GM12878 (cell line): ENCODE measurements around the gene ARHGAP22. TPM values are rescaled to one million over a fixed set of nuclear protein-coding genes. Genes with fewer than 3 reads are reported as not detected.
A peak's percentile ranks its signal among the peaks of the same experiment; 100 is the strongest.

Experiments used
- ATF3 ChIP-seq: IDR thresholded peaks from 2 replicates; pipeline ENCODE4 v1.6.1; 2011; ENCODE audit warnings: low read depth, mild to moderate bottlenecking, low read length, moderate library complexity, borderline replicate concordance; ENCODE audit errors: extremely low read depth
- CBX3 ChIP-seq: fragments of 200-600 bp; sonication (generic); IDR thresholded peaks from 2 replicates; pipeline ENCODE4 v1.6.1; 2016; ENCODE audit warnings: low read depth, borderline replicate concordance
- CTCF ChIP-seq, 3 experiments: IDR thresholded peaks in 2 of 3; conservative IDR thresholded peaks in 1 of 3; 2 replicates each; pipeline ENCODE4 v1.5.1; 2011; ENCODE audit warnings: low read depth in 3 of 3, low read length in 3 of 3, mild to moderate bottlenecking in 3 of 3, control low read depth in 2 of 3, moderate library complexity in 2 of 3, inconsistent platforms in 1 of 3, mixed read lengths in 1 of 3; ENCODE audit not compliant: control insufficient read depth in 2 of 3, insufficient read depth in 1 of 3; ENCODE audit errors: extremely low read depth in 1 of 3
- HDAC2 ChIP-seq: fragments of 200-600 bp; sonication (generic); IDR thresholded peaks from 2 replicates; pipeline ENCODE4 v1.6.1; 2017
- IRF5 ChIP-seq: fragments of 450-650 bp; IDR thresholded peaks from 2 replicates; pipeline ENCODE4 v1.6.1; 2017; ENCODE audit warnings: borderline replicate concordance
- MTA2 ChIP-seq: fragments of 450-650 bp; IDR thresholded peaks from 2 replicates; pipeline ENCODE4 v1.6.1; 2016; ENCODE audit warnings: low read depth, mild to moderate bottlenecking, moderate library complexity
- RB1 ChIP-seq: fragments of 450-650 bp; formaldehyde crosslinking; IDR thresholded peaks from 2 replicates; pipeline ENCODE4 v1.6.1; 2017; ENCODE audit warnings: mild to moderate bottlenecking, borderline replicate concordance
- RELB ChIP-seq: fragments of 450-650 bp; IDR thresholded peaks from 2 replicates; pipeline ENCODE4 v1.6.1; 2017; ENCODE audit warnings: low read depth, mild to moderate bottlenecking, moderate library complexity
- TCF3 ChIP-seq: IDR thresholded peaks from 2 replicates; pipeline ENCODE4 v1.6.1; 2012; ENCODE audit warnings: low read depth, mild to moderate bottlenecking, low read length, borderline replicate concordance; ENCODE audit not compliant: insufficient read depth
- USF1 ChIP-seq: IDR thresholded peaks from 2 replicates; pipeline ENCODE4 v1.6.1; 2011; ENCODE audit warnings: borderline replicate concordance, low read depth, mild to moderate bottlenecking, moderate library complexity, mixed read lengths, low read length; ENCODE audit not compliant: insufficient read depth; ENCODE audit errors: extremely low read length
- YY1 ChIP-seq: IDR thresholded peaks from 2 replicates; pipeline ENCODE4 v1.6.1; 2011; ENCODE audit warnings: low read depth, mild to moderate bottlenecking, low read length
- ZBED1 ChIP-seq: IDR thresholded peaks from 2 replicates; pipeline ENCODE4 v1.6.1; 2016; ENCODE audit warnings: borderline replicate concordance
- ZBTB11 ChIP-seq: fragments of 450-650 bp; formaldehyde crosslinking; IDR thresholded peaks from 2 replicates; pipeline ENCODE4 v1.5.0; 2022; ENCODE audit warnings: mild to moderate bottlenecking, missing genetic modification characterization
- ZNF687 ChIP-seq: fragments of 450-650 bp; IDR thresholded peaks from 2 replicates; pipeline ENCODE4 v1.6.1; 2017; ENCODE audit warnings: mild to moderate bottlenecking, moderate library complexity
- polyA plus RNA-seq, 11 experiments: library from polyadenylated mRNA; depleted of rRNA in 4 of 11; unstranded in 6 of 11; stranded (reverse) in 5 of 11; fragments of >200 nt; fragmentation: Nextera tagmentation in 4 of 11; fragmentation: Illumina TruSeq in 1 of 11; extraction: Ambion mirVana in 4 of 11; extraction: Trizol in 1 of 11; gene quantifications; 1 replicate in 1 of 11; 2 replicates in 10 of 11; pipeline versions ENCODE4 v1.2.1 to v1.2.3, GENCODE V29; 2011 to 2016; ENCODE audit warnings: inconsistent platforms in 2 of 11, missing spikeins in 2 of 11, low read depth in 1 of 11
- total RNA-seq, 4 experiments: library from RNA; depleted of rRNA in 3 of 4; stranded (reverse); fragments of >200 nt in 3 of 4; fragmentation: Illumina TruSeq in 1 of 4; extraction: Trizol in 1 of 4; gene quantifications; 2 replicates each; pipeline versions ENCODE4 v1.2.1 to v1.2.3, GENCODE V29; 2013 to 2021

Gene ARHGAP22
- total and polyA plus RNA-seq, 10 of the 15 experiments (the other 5 are each of a cell fraction or from before 2014, with no cell fraction given): 0.07 to 0.61 (median 0.18) TPM; not detected in 5

- no peak for TF ChIP-seq CTCF (IDR thresholded peaks at IDR 0.05 in 2 of 3, conservative IDR thresholded peaks at IDR 0.05 in 1 of 3; ENCODE audit: control insufficient read depth in 2 of 3, extremely low read depth in 1 of 3, insufficient read depth in 1 of 3, low read depth in 3 of 3, low read length in 3 of 3)
- TF ChIP-seq ZNF687: peak; percentile 69
- no peak for TF ChIP-seq ZBED1
- TF ChIP-seq IRF5: no peak
- TF ChIP-seq USF1: no peak
- TF ChIP-seq CBX3: no peak
- no peak for TF ChIP-seq HDAC2
- peak; percentile 63 for TF ChIP-seq RELB
- TF ChIP-seq MTA2: peak; percentile 15; the same call in 1 of the 2 replicates
- TF ChIP-seq TCF3: no peak
- TF ChIP-seq ZBTB11 (CRISPR knock-in tag): no peak
- TF ChIP-seq YY1: no peak
- TF ChIP-seq ATF3: no peak
- TF ChIP-seq RB1: no peak
Measured at GRCh38 chr10:48609899-48610584, 5.2 kb upstream of the ARHGAP22 start (continued).
